Measurements from ENCODE around the gene INAFM1. TPM values are rescaled to one million over a fixed set of nuclear protein-coding genes. Genes with fewer than 3 reads are reported as not detected.
"Not testable (repeated sequence)": the region's sequence is repeated elsewhere in the genome, so short reads cannot be mapped to it uniquely, and the experiment has no call there.

Gene INAFM1
- total RNA-seq, 2 donors from 2014 or later = 14.0 to 16.1 TPM

DNA sequence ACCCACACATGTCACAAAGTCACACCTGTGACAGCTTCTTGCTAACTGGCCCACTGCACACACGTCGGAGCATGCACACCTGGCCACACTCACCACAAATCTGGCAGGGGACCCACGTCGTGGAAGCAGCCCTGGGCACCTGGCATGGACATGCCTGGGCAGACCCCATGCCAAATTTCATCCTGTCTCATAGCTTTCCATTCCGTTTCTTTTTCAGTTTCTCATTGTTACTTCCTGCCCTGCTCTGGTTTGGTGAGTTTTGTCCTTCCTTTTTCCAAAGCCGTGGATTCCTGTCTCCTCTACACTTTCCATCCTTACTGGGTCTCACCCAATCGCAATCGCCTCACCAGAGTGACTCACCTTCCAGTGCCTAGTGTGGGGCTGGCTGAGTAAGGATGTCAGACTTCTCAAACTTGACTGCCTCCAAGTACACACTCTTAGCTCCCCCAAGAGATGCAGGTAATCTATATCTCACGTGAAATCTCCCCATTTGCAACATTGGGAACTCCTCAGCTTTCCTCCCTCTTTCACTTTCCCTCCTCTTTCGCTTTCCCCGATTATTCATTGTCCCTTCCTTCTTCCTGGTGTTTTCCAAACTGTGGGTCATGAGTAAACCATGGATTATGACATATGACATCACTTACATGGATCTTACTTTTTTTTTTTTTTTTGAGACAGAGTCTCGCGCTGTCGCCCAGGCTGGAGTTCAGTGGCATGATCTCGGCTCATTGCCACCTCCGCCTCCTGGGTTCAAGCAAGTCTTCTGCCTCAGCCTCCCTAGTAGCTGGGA is 42.1 kb upstream of the INAFM1 start:
- Mint-ChIP-seq H3K4me1 (ENCODE audit: low read depth in 2 of 2) (peaks cover 15 to 20% of the 10 kb centered on the region in 2 donors), H3K9me3 (no peaks in the 10 kb centered on the region), H3K36me3 (no peaks in the 10 kb centered on the region), H3K4me3 (peak overlapping the region; percentile 85), H3K27me3 (peaks cover 0 to 3% of the 10 kb centered on the region in 2 donors), H3K27ac (peak overlapping the region; percentile 49 to 72)
- ATAC-seq (no peak), DNase-seq (ENCODE audit: low spot score) (no peak)

DNA sequence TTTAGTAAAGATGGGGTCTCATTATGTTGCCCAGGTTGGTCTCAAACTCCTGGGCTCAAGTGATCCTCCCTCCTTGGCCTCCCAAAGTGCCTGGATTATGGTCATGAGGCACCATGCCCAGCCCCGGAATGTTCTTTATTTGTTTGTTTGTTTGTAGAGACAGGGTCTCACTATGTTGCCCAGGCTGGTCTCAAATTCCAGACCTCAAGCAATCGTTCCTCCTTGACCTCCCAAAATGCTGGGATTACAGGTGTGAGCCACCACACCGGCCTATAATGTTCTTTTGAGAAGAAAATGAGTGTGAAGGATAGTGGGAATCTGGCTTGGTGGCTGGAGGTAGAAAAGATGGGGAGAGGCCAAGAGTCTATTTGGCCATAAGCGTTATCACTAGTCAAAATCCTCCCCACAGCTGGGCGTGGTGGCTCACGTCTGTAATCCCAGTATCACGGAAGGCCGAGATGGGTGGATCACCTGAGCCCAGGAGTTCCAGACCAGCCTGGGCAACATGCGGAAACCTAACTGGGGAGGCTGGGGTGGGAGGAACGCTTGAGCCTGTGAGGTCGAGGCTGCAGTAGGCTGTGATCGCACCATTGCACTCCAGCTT is 38.5 kb upstream of the INAFM1 start:
- no peaks in the 10 kb centered on the region for H3K36me3 Mint-ChIP-seq
- peak overlapping the region in 1 of 2 donors; percentile 53 for H3K27ac Mint-ChIP-seq
- no peak overlapping the region for H3K4me3 Mint-ChIP-seq
- ATAC-seq = no peak
- H3K9me3 Mint-ChIP-seq = no peaks in the 10 kb centered on the region
- H3K27me3 Mint-ChIP-seq = peaks cover 3 to 6% of the 10 kb centered on the region in 2 donors
- peaks cover 20 to 24% of the 10 kb centered on the region in 2 donors for H3K4me1 Mint-ChIP-seq (ENCODE audit: low read depth in 2 of 2)
- DNase-seq (ENCODE audit: low spot score) = no peak

DNA sequence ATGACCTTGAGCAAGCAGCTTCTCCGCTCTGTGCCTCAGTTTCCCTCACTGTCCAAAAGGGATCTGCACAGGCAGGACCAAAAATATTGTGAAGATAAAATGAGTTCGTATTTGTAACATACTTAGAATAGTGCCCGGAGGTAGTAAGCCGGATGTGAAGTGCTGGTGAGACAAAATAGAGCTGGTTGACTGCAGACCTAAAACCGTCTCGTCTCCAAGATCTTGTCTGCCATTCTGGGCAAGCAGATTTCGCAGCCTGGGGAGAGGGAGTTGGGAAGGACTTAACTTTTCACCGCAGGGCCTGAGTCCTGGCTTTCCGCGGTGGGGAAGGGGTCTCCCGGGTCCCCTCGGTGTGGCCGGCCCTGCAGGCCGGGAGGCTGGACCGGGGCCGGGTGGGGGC is 35.5 kb upstream of the INAFM1 start:
- Mint-ChIP-seq H3K27me3 (peaks cover 3 to 6% of the 10 kb centered on the region in 2 donors), H3K4me1 (ENCODE audit: low read depth in 2 of 2) (peaks cover 6 to 16% of the 10 kb centered on the region in 2 donors), H3K4me3 (peak overlapping the region; percentile 81), H3K27ac (peak overlapping the region; percentile 52 to 67), H3K36me3 (no peaks in the 10 kb centered on the region), H3K9me3 (no peaks in the 10 kb centered on the region)
- DNase-seq (ENCODE audit: low spot score) (no peak), ATAC-seq (no peak)

DNA sequence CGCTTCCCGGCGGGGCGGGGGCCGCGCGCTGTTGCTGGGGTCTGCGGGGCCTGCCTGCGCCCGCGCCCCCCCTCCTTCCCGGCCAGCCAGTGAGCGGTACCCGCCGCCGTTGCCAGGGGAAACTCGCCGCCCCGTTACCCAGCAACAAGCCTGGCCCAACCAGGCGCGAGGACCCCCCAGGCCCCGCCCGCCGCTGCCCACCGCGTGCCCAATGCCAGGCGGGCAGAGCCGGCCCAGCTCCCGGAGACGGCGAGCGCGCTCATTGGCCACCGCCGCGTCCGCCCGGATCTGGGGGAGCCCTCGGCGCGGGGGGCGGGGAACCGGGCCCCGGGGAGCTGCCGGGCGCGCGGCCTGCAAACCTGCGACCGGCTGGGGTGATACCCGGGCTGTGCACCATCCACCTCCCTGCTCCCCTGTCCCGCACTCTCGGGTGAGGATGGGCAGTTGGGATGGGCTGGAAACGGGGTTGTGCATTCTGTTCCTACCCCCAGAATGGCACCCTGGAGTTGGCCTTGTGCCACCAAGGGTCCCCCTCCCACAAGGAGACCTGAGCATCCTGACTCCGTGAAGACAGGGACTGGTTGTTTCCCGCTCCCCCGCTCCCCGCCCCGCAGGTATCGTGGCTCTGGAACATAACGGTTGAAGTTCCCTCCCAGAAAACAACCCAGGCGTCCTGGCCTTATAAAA is 34.9 kb upstream of the INAFM1 start:
- no peak overlapping the region for H3K4me3 Mint-ChIP-seq
- ATAC-seq (peak; percentile 37 to 55), DNase-seq (ENCODE audit: low spot score) (no peak)
- H3K9me3 Mint-ChIP-seq = no peaks in the 10 kb centered on the region
- H3K27me3 Mint-ChIP-seq = peaks cover 3 to 6% of the 10 kb centered on the region in 2 donors
- H3K4me1 Mint-ChIP-seq (ENCODE audit: low read depth in 2 of 2) = peaks cover 6 to 20% of the 10 kb centered on the region in 2 donors
- H3K36me3 Mint-ChIP-seq = no peaks in the 10 kb centered on the region
- no peak overlapping the region for H3K27ac Mint-ChIP-seq

DNA sequence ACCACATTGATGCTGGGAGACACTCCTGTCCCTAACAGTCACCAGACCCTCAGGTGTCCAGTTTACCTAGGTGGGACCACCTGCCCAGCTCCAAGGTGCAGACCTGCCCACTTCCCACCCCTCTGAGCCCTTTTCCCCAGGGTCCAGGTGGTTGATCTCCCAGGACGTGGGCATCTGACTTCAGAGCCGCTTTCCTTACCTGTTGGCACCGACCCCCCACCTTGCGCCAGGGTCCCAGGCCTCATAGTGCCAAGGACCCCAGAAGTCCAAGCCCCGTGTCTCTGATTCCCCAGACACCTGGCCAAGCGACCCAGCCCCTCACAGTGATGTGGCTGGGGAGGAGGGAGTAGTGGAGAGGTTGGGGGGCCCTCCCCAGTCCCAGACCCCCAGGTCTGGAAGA is 34.1 kb upstream of the INAFM1 start:
- Mint-ChIP-seq H3K4me1 (ENCODE audit: low read depth in 2 of 2) (peaks cover 6 to 27% of the 10 kb centered on the region in 2 donors), H3K9me3 (no peaks in the 10 kb centered on the region), H3K27me3 (peaks cover 3 to 6% of the 10 kb centered on the region in 2 donors), H3K27ac (no peak overlapping the region), H3K36me3 (no peaks in the 10 kb centered on the region), H3K4me3 (peak overlapping the region; percentile 2)
- ATAC-seq (no peak), DNase-seq (ENCODE audit: low spot score) (no peak)

DNA sequence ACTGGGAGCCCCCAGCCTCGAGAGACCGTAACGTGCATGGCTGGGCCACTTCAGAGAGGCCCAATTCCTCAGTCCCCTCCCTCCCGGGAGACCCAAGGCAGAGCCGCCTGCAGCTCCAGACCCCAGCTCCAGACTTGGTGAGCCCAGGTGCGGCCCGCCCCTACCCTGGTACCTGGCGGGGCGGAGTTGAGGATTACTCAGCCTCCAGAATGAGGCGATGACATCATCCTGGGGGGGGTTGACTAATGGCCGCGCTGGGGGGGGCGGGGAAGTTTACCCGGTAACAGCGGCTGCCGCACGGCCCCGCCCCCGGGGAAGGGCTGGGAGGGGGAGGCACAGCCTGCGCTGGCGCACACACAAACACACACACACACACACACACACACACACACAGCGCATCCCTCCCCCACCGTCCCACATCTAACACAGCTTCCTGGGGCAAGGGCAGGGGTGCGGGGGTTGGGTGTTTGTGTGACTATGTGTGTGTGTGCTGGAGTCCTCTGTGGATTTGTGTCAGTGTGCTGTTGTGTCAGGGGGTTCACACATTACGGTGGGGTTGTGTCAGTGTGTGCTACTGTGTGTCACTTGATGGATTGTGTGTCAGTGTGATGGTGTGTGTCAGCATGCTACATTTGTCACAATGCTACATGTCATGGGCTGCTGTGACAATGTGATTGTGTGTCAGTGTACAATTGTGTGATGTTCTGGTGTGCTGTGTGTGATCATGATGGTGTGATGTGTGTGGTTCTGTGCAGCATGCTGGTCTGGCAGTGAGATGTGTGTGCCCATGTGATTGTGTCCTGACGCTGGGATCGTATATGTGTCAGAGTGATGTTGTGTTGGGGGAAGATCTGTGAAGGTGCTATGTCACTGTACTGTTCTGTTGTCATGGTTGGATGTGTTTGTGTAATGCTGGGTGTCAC is 33.4 kb upstream of the INAFM1 start:
- Mint-ChIP-seq H3K36me3 (no peaks in the 10 kb centered on the region), H3K9me3 (no peaks in the 10 kb centered on the region), H3K27me3 (peaks cover 0 to 6% of the 10 kb centered on the region in 2 donors), H3K27ac (no peak overlapping the region), H3K4me3 (no peak overlapping the region), H3K4me1 (ENCODE audit: low read depth in 2 of 2) (peaks cover 6 to 27% of the 10 kb centered on the region in 2 donors)
- ATAC-seq = peak; percentile 50 to 64
- DNase-seq (ENCODE audit: low spot score) = peak; percentile 77

DNA sequence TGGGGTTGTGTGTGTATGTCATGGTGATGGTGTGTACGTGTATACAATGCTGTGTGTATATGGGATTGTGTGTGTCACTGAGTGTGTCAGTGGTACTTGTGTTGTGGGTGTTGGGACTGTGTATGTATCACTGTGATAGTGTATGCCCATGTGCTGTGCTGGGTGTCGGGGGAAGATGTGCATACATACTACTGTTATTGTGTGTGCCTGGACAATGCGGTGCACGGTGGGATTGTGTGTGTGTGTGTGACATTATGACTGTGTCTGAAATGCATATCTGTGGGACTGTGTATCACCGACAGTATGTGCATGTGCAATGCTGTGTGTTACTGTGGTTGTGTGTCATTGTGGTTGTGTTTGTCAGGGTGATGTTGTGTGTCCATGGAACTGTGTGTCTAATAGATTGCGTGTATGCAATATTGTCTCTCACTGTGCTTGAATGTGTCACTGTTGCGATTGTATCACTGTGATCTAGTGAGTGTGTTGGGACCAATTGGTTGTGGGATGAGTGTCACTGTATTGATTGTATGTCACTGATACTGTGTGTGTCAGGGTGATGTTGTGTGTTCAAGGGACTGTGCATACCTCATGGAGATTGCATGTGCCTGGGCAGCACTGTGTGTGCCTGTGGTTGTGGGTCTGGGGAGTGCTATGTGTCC is 32.6 kb upstream of the INAFM1 start:
- no peak for DNase-seq (ENCODE audit: low spot score)
- Mint-ChIP-seq H3K4me1 (ENCODE audit: low read depth in 2 of 2) (peaks cover 6 to 27% of the 10 kb centered on the region in 2 donors), H3K27ac (no peak overlapping the region), H3K27me3 (peaks cover 0 to 6% of the 10 kb centered on the region in 2 donors), H3K4me3 (no peak overlapping the region), H3K9me3 (no peaks in the 10 kb centered on the region), H3K36me3 (no peaks in the 10 kb centered on the region)
- ATAC-seq = no peak

DNA sequence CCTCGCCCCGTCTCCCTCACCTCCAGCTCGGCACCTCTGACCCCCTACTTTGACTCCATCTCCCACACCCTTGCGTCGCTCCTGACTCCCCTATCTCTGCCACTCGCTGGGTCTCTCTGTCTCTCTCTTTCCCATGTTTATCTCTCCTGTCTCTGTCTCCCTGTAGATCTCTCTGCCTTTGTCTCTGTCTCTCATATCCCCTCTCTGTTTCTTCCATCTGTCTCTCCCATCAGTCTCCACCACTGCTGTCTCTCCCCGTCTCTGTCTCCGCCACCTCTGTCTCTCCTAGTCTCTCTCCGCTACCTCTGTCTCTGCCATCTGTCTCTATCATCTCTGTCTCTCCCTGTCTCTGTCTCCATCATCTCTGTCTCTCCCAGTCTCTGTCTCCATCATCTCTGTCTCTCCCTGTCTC is 31.3 kb upstream of the INAFM1 start:
- DNase-seq (ENCODE audit: low spot score) = no peak
- Mint-ChIP-seq H3K4me1 (ENCODE audit: low read depth in 2 of 2) (peaks cover 11 to 30% of the 10 kb centered on the region in 2 donors), H3K9me3 (no peaks in the 10 kb centered on the region), H3K27ac (no peak overlapping the region), H3K4me3 (no peak overlapping the region), H3K27me3 (peaks cover 0 to 6% of the 10 kb centered on the region in 2 donors), H3K36me3 (no peaks in the 10 kb centered on the region)
- ATAC-seq = no peak

DNA sequence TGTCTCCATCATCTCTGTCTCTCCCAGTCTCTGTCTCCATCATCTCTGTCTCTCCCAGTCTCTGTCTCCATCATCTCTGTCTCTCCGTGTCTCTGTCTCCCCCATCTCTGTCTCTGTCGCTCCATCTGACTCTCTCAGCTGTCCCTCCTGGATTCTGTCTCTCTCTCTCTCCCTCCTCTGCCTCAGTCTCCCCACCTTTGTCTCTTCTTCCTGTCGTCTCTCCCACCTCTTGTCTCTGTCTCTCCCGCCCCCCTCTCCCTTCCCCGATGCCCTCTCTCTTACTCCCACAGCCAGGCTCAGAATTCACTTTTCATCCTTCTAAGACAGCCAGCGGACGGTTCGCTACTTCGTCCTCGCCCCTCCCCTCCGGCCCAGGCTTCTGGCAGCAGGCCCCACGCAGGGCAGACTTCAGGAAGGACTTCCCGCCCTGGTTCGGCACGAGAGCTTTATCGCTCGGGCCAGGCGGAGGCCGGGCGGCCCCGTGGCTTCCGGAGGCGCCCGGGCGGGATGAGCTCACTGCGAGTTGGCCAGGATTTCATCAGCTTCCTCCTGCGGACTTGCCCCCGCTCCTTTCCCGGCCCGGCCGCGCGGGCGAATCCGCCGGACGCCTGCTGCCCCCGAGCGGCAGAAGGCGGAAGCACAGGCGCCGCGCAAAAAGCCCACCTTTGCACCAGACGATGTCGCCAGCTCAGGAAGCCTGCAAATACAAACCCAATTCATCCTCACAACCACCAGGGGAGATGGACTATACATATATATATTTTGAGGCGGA is 30.7 kb upstream of the INAFM1 start:
- DNase-seq (ENCODE audit: low spot score) = peak; percentile 97
- no peak overlapping the region for H3K27ac Mint-ChIP-seq
- H3K4me1 Mint-ChIP-seq (ENCODE audit: low read depth in 2 of 2) = peaks cover 8 to 27% of the 10 kb centered on the region in 2 donors
- ATAC-seq = peak; percentile 90 to 93
- H3K36me3 Mint-ChIP-seq = no peaks in the 10 kb centered on the region
- H3K9me3 Mint-ChIP-seq = no peaks in the 10 kb centered on the region
- no peak overlapping the region for H3K4me3 Mint-ChIP-seq
- peaks cover 0 to 3% of the 10 kb centered on the region in 2 donors for H3K27me3 Mint-ChIP-seq

DNA sequence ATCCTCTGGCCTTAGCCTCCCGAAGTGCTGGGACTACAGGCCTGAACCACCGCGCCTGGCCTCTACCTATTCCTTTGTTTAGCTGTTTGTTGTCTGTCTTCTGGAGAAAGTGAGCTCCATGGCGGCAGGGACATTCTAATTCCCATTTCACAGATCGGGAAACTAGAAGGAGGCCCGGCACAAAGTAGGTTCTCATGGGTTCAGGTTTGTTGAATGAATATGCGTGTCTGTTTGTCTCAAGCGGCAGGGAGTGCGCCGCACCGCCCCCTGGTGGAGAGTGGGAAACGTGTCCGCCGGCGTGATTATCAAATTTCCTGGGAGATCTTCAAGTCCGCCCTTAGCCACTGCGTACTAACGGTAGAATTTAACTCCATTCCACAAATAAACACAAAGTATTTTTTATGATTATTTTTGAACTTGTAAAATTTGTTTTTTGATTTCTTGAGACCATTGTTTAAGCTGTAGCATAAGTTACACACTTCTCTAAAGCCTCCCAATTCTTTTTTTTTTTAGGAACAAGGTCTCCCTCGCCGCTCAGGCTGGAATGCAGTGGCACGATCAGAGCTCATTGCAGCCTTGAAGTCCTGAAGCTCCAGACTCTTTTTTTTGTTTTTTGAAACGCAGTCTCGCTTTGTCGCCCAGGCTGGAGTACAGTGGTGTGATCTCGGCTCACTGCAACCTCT is 27.2 kb upstream of the INAFM1 start:
- DNase-seq (ENCODE audit: low spot score) (peak; percentile 82), ATAC-seq (no peak)
- Mint-ChIP-seq H3K4me3 (no peak overlapping the region), H3K4me1 (ENCODE audit: low read depth in 2 of 2) (peaks cover 5 to 27% of the 10 kb centered on the region in 2 donors), H3K36me3 (no peaks in the 10 kb centered on the region), H3K27me3 (no peaks in the 10 kb centered on the region), H3K27ac (peak overlapping the region; percentile 19 to 28), H3K9me3 (no peaks in the 10 kb centered on the region)

DNA sequence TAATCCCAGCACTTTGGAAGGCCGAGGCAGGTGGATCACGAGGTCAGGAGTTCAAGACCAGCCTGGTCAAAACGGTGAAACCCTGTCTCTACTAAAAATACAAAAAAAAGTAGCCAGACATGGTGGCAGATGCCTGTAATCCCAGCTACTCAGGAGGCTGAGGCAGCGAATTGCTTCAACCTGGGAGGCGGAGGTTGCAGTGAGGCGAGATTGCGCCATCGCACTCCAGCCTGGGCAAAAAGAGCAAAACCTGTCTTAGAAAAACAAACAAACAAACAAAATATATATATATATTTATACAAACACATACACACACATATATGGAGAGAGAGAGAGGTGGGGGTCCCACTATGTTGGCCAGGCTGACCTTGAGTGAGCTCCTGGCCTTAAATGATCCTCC is 21.7 kb upstream of the INAFM1 start:
- H3K9me3 Mint-ChIP-seq; ATAC-seq; DNase-seq (ENCODE audit: low spot score); H3K36me3 Mint-ChIP-seq; H3K27ac Mint-ChIP-seq; H3K4me3 Mint-ChIP-seq; H3K27me3 Mint-ChIP-seq: not testable (repeated sequence)
- peaks cover 17 to 18% of the 10 kb centered on the region in 2 donors for H3K4me1 Mint-ChIP-seq (ENCODE audit: low read depth in 2 of 2)

DNA sequence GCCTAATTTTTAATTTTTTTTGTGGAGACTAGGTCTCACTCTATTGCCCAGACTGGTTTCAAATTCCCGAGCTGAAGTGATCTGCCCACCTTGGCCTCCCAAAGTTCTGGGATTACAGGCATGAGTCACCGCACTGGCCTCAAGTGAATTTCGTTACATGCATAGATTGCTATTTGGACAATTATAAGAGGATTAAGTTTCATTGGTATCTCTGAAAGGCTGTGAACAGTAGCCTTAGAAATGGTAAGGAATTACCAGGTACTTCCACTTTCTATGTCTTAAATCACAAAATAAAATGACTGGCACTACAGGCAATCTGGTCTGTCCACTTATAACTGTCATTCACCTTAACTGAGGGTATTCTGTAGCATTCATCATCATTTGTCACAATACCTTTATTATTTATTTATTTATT is 21.2 kb upstream of the INAFM1 start:
- no peak for DNase-seq (ENCODE audit: low spot score)
- ATAC-seq = no peak
- Mint-ChIP-seq H3K27me3 (no peaks in the 10 kb centered on the region), H3K36me3 (peaks cover 6% of the 10 kb centered on the region), H3K9me3 (no peaks in the 10 kb centered on the region), H3K4me3 (no peak overlapping the region), H3K4me1 (ENCODE audit: low read depth in 2 of 2) (peaks cover 19 to 20% of the 10 kb centered on the region in 2 donors), H3K27ac (no peak overlapping the region)

Measured in natural killer cell treated with Interleukin-12 subunit alpha and Interleukin-12 subunit beta and Interleukin-15 and Interleukin-18, amount 100 ng/mL, for 72 hours (primary cell).